Measurements from ENCODE around the gene MED27. TPM values are rescaled to one million over a fixed set of nuclear protein-coding genes. Genes with fewer than 3 reads are reported as not detected.

The MED27 gene
- total and polyA plus RNA-seq, 8 donors = 3.2 to 11.7 (median 5.8) TPM

GRCh38 chr9:131869348-131869747 is 210.3 kb downstream of the MED27 start:
- Histone ChIP-seq H3K36me3 (no peaks in the 10 kb centered on the region), H3K9me3 (no peaks in the 10 kb centered on the region), H3K4me3 (no peak overlapping the region), H3K27ac (no peak overlapping the region), H3K4me1 (no peaks in the 10 kb centered on the region), H3K27me3 (no peaks in the 10 kb centered on the region)
- intact Hi-C loops (cut with DNase I) = no loop called here
- ATAC-seq (no peak), FAIRE-seq (no peak), DNase-seq (peak in 1 of 6 donors; percentile 27)
- 85 to 90% methylated on average over 8 of the region's 8 CpGs for WGBS, 2 donors
- TF ChIP-seq, protein P1, sequence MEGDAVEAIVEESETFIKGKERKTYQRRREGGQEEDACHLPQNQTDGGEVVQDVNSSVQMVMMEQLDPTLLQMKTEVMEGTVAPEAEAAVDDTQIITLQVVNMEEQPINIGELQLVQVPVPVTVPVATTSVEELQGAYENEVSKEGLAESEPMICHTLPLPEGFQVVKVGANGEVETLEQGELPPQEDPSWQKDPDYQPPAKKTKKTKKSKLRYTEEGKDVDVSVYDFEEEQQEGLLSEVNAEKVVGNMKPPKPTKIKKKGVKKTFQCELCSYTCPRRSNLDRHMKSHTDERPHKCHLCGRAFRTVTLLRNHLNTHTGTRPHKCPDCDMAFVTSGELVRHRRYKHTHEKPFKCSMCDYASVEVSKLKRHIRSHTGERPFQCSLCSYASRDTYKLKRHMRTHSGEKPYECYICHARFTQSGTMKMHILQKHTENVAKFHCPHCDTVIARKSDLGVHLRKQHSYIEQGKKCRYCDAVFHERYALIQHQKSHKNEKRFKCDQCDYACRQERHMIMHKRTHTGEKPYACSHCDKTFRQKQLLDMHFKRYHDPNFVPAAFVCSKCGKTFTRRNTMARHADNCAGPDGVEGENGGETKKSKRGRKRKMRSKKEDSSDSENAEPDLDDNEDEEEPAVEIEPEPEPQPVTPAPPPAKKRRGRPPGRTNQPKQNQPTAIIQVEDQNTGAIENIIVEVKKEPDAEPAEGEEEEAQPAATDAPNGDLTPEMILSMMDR (IDR thresholded peaks at IDR 0.05) = no peak

DNA sequence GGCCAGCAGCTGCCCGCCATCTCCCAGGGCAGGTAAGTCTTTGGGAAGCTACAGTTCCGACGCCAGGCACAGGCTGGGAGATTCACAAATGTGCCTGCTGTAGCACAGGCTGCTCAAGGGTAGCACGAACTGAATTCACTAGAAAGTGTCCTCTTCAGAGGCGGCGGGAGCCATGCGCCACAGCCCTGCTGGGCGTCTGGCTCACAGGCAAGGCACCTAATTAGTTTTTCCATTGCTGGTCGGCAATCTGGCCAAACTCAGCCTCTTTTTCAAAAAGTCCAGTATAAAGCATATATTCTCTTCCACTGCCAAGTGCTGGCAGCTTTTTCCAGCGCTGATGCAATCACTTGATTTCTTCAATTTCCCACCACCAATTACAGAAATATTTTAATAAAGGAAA is 210.9 kb downstream of the MED27 start:
- no peak for FAIRE-seq
- whole genome bisulfite sequencing, 2 donors = 89% methylated on average over 10 of the region's 10 CpGs

DNA sequence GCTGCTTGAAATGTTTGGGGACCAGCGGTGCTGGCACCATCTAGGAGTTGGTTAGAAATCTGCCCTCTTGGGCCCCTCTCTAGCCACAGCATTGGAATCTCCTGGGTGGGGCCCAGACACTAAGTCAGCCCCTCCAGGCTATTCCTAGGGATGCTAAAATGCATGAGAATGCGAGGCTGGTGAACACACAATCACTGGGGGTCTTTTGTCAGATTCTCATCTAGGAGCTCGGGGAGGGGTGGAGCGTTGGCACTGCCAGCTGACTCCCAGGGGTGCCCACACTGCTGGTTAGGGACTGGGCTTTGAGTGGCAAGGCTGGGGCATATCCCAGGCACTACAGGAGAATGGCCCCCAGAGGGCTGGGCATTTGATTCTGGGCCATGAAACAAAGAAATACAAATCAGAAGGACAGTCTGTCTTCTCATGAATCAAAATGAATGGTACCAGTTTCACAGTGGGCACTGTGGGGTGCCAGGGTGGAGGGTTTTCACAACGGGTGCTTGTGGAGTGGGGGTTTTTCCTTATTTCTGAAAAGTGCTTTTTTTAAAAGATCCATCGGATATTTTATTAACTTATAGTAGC is 212.0 kb downstream of the MED27 start:
- WGBS, 2 donors = 93% methylated on average over 6 of the region's 6 CpGs

More for the DNA sequence above, 210.9 kb downstream of the MED27 start:
- no peaks in the 10 kb centered on the region for H3K4me1 ChIP-seq
- no peaks in the 10 kb centered on the region for H3K9me3 ChIP-seq
- DNase-seq (peak in 1 of 6 donors; percentile 36), ATAC-seq (no peak)
- intact Hi-C loops (cut with DNase I) = no loop called here
- no peak overlapping the region for H3K4me3 ChIP-seq
- H3K36me3 ChIP-seq = no peaks in the 10 kb centered on the region
- TF ChIP-seq, protein P1 (IDR thresholded peaks at IDR 0.05) = no peak
- no peak overlapping the region for H3K27ac ChIP-seq
- H3K27me3 ChIP-seq = no peaks in the 10 kb centered on the region

GRCh38 chr9:131865446-131866195 is 214.0 kb downstream of the MED27 start:
- no peak for FAIRE-seq
- no peaks in the 10 kb centered on the region for H3K4me1 ChIP-seq
- no peaks in the 10 kb centered on the region for H3K9me3 ChIP-seq
- no peak for ATAC-seq
- H3K27me3 ChIP-seq = no peaks in the 10 kb centered on the region
- H3K36me3 ChIP-seq = no peaks in the 10 kb centered on the region
- 91 to 94% methylated on average over 10 of the region's 10 CpGs for WGBS, 2 donors
- DNase-seq = peak in 2 of 6 donors; percentile 16 to 27
- no peak overlapping the region for H3K4me3 ChIP-seq
- intact Hi-C loops (cut with DNase I) = no loop called here
- H3K27ac ChIP-seq = no peak overlapping the region
- TF ChIP-seq, protein P1 (IDR thresholded peaks at IDR 0.05) = no peak

More for the DNA sequence above, 212.0 kb downstream of the MED27 start:
- no peak overlapping the region for H3K27ac ChIP-seq
- TF ChIP-seq, protein P1 (IDR thresholded peaks at IDR 0.05) = no peak
- no peaks in the 10 kb centered on the region for H3K27me3 ChIP-seq
- DNase-seq (peak in 2 of 6 donors; percentile 14 to 21), FAIRE-seq (no peak), ATAC-seq (no peak)
- H3K9me3 ChIP-seq = no peaks in the 10 kb centered on the region
- no peaks in the 10 kb centered on the region for H3K4me1 ChIP-seq
- H3K4me3 ChIP-seq = no peak overlapping the region
- intact Hi-C loops (cut with DNase I) = no loop called here
- H3K36me3 ChIP-seq = no peaks in the 10 kb centered on the region

DNA sequence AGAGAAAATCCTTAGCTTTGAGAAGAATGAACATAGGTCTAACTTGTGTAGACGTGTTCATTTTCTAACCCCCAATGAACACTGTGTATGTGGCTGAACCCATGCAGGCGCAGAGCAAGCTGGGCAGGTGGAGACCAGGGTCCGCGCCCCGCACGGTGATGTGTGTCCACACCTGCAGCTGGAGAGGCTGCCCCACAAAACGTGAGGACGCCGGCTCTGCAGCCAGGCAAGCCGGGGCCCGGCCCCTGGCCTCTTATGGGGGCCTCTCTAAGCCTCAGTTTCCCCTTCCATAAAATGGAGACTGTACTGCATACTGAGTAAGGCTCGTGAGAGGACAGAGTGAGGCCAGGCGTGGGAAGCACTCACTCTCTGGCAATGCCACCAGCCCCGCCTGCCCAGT is 215.1 kb downstream of the MED27 start:
- TF ChIP-seq, protein P1 (IDR thresholded peaks at IDR 0.05) = no peak
- no peak overlapping the region for H3K27ac ChIP-seq
- no peak overlapping the region for H3K4me3 ChIP-seq
- H3K27me3 ChIP-seq = no peaks in the 10 kb centered on the region
- peak in 2 of 6 donors; percentile 33 to 46 for DNase-seq
- intact Hi-C loops (cut with DNase I) = no loop called here
- WGBS, 2 donors = 91 to 93% methylated on average over 14 of the region's 14 CpGs
- H3K4me1 ChIP-seq = no peaks in the 10 kb centered on the region
- no peak for FAIRE-seq
- H3K36me3 ChIP-seq = no peaks in the 10 kb centered on the region
- ATAC-seq = no peak
- no peaks in the 10 kb centered on the region for H3K9me3 ChIP-seq

All from pancreas (tissue), 10 donors.